H9 (cell line): Measurements from ENCODE around the gene PXT1. TPM values are rescaled to one million over a fixed set of nuclear protein-coding genes. Genes with fewer than 3 reads are reported as not detected.

ENCODE experiments used
- DNase-seq: peaks from one replicate; pipeline ENCODE4 v3.0.0-alpha.2; 2017
- H2AFZ ChIP-seq: one replicate; pipeline ENCODE4 v1.6.1; 2013; ENCODE audit warnings: mild to moderate bottlenecking, low read length, control low read depth, moderate library complexity
- H2AK5ac ChIP-seq: 2 replicates; pipeline ENCODE4 v1.6.1; 2013; ENCODE audit warnings: low read length, control low read depth, mixed read lengths; ENCODE audit not compliant: insufficient read length
- H2BK120ac ChIP-seq: one replicate; pipeline ENCODE4 v1.6.1; 2013; ENCODE audit warnings: low read depth, mild to moderate bottlenecking, low read length, control low read depth, inconsistent platforms; ENCODE audit not compliant: poor library complexity, severe bottlenecking
- H2BK12ac ChIP-seq: 2 replicates; pipeline ENCODE4 v1.6.1; 2013; ENCODE audit warnings: low read length, control low read depth, mixed read lengths, low read depth; ENCODE audit not compliant: insufficient read length
- H2BK15ac ChIP-seq: 2 replicates; pipeline ENCODE4 v1.6.1; 2013; ENCODE audit warnings: low read depth, low read length, control low read depth
- H2BK20ac ChIP-seq: one replicate; pipeline ENCODE4 v1.6.1; 2013; ENCODE audit warnings: low read depth, mild to moderate bottlenecking, low read length, control low read depth, inconsistent platforms; ENCODE audit not compliant: poor library complexity, severe bottlenecking
- H2BK5ac ChIP-seq: 2 replicates; pipeline ENCODE4 v1.6.1; 2013; ENCODE audit warnings: low read length, control low read depth, mixed read lengths; ENCODE audit not compliant: insufficient read length
- H3K14ac ChIP-seq: 2 replicates; pipeline ENCODE4 v1.6.1; 2013; ENCODE audit warnings: low read length, control low read depth; ENCODE audit not compliant: insufficient read depth
- H3K18ac ChIP-seq: 2 replicates; pipeline ENCODE4 v1.6.1; 2013; ENCODE audit warnings: low read depth, mild to moderate bottlenecking, mixed read lengths, low read length, control low read depth; ENCODE audit not compliant: insufficient read length
- H3K23ac ChIP-seq: 2 replicates; pipeline ENCODE4 v1.6.1; 2013; ENCODE audit warnings: low read length, control low read depth, mixed read lengths, low read depth; ENCODE audit not compliant: insufficient read length
- H3K23me2 ChIP-seq: 2 replicates; pipeline ENCODE4 v1.6.1; 2013; ENCODE audit warnings: low read depth, mild to moderate bottlenecking, mixed read lengths, low read length, control low read depth; ENCODE audit not compliant: insufficient read length, poor library complexity, severe bottlenecking
- H3K27ac ChIP-seq: 2 replicates; pipeline ENCODE4 v1.5.1; 2013; ENCODE audit warnings: low read length, control low read depth, mixed read lengths, low read depth; ENCODE audit not compliant: insufficient read length
- H3K27me3 ChIP-seq: 2 replicates; pipeline ENCODE4 v1.6.1; 2013; ENCODE audit warnings: low read length, control low read depth, inconsistent platforms; ENCODE audit not compliant: insufficient read depth
- H3K4ac ChIP-seq: 2 replicates; pipeline ENCODE4 v1.6.1; 2013; ENCODE audit warnings: low read depth, mild to moderate bottlenecking, control low read depth, inconsistent platforms, low read length, moderate library complexity
- H3K4me1 ChIP-seq: 2 replicates; pipeline ENCODE4 v1.6.1; 2013; ENCODE audit warnings: low read length, control low read depth, inconsistent platforms; ENCODE audit not compliant: insufficient read depth
- H3K4me2 ChIP-seq: 2 replicates; pipeline ENCODE4 v1.6.1; 2013; ENCODE audit warnings: low read length, control low read depth, mixed read lengths; ENCODE audit not compliant: insufficient read length, insufficient read depth
- H3K56ac ChIP-seq: 2 replicates; pipeline ENCODE4 v1.6.1; 2013; ENCODE audit warnings: low read depth, mild to moderate bottlenecking, mixed read lengths, low read length, control low read depth; ENCODE audit not compliant: insufficient read length
- H3K79me1 ChIP-seq: 2 replicates; pipeline ENCODE4 v1.6.1; 2013; ENCODE audit warnings: low read depth, mild to moderate bottlenecking, moderate library complexity, low read length, control low read depth, inconsistent platforms; ENCODE audit not compliant: insufficient read depth, poor library complexity, severe bottlenecking
- H3K79me2 ChIP-seq: 2 replicates; pipeline ENCODE4 v1.6.1; 2013; ENCODE audit warnings: low read length, control low read depth, inconsistent platforms; ENCODE audit not compliant: insufficient read depth
- H3K9ac ChIP-seq: 2 replicates; pipeline ENCODE4 v1.6.1; 2013; ENCODE audit warnings: low read length, control low read depth, mixed read lengths; ENCODE audit not compliant: insufficient read length; ENCODE audit errors: extremely low read depth
- H3K9me3 ChIP-seq: one replicate; pipeline ENCODE4 v1.6.1; 2013; ENCODE audit warnings: low read depth, low read length, inconsistent platforms; ENCODE audit not compliant: control insufficient read depth
- H3T11ph ChIP-seq: one replicate; pipeline ENCODE4 v1.6.1; 2013; ENCODE audit warnings: mild to moderate bottlenecking, low read length, control low read depth, inconsistent platforms
- H4K20me1 ChIP-seq: one replicate; pipeline ENCODE4 v1.6.1; 2013; ENCODE audit not compliant: control insufficient read depth, insufficient read length, insufficient read depth
- H4K5ac ChIP-seq: 2 replicates; pipeline ENCODE4 v1.6.1; 2013; ENCODE audit warnings: low read depth, mild to moderate bottlenecking, mixed read lengths, low read length, control low read depth; ENCODE audit not compliant: insufficient read length
- H4K8ac ChIP-seq: replicated peaks from 2 replicates; pipeline ENCODE4 v1.6.1; 2013; ENCODE audit warnings: low read length, control low read depth, mixed read lengths, low read depth; ENCODE audit not compliant: insufficient read length
- H4K91ac ChIP-seq: 2 replicates; pipeline ENCODE4 v1.6.1; 2013; ENCODE audit warnings: low read depth, mild to moderate bottlenecking, moderate library complexity, mixed read lengths, low read length, control low read depth; ENCODE audit not compliant: insufficient read length
- H3K27ac Mint-ChIP-seq, 3 experiments: 2 replicates in 2 of 3; 3 replicates in 1 of 3; pipeline ENCODE4 v1.8.0; 2020 to 2021; ENCODE audit warnings: mixed read lengths in 3 of 3, mild to moderate bottlenecking in 1 of 3, moderate library complexity in 1 of 3
- H3K27me3 Mint-ChIP-seq: 2 replicates; pipeline ENCODE4 v1.8.0; 2021; ENCODE audit warnings: low read depth, mild to moderate bottlenecking, moderate library complexity, mixed read lengths
- H3K36me3 Mint-ChIP-seq, 3 experiments: 2 replicates in 2 of 3; 3 replicates in 1 of 3; pipeline ENCODE4 v1.8.0; 2020 to 2021; ENCODE audit warnings: low read depth in 3 of 3, mixed read lengths in 3 of 3; ENCODE audit not compliant: insufficient read depth in 1 of 3
- H3K4me1 Mint-ChIP-seq, 2 experiments: 2 replicates each; pipeline ENCODE4 v1.8.0; 2020; ENCODE audit warnings: mixed read lengths in 2 of 2
- H3K4me3 Mint-ChIP-seq, 2 experiments: 2 replicates in 1 of 2; 3 replicates in 1 of 2; pipeline ENCODE4 v1.8.0; 2020 to 2021; ENCODE audit warnings: mild to moderate bottlenecking in 2 of 2, mixed read lengths in 2 of 2, moderate library complexity in 1 of 2
- H3K9me3 Mint-ChIP-seq, 2 experiments: 2 replicates in 1 of 2; 3 replicates in 1 of 2; pipeline ENCODE4 v1.8.0; 2020; ENCODE audit warnings: mild to moderate bottlenecking in 2 of 2, mixed read lengths in 2 of 2, moderate library complexity in 1 of 2
- CTCF ChIP-seq: fragments of 200-600 bp; sonication (generic); conservative IDR thresholded peaks from 3 replicates; pipeline ENCODE4 v1.8.0; 2021; ENCODE audit warnings: antibody characterized with exemption, mild to moderate bottlenecking
- WGBS: extraction: QIAGEN DNeasy Blood & Tissue Kit; methylation state at CpG from one replicate; pipeline ENCODE4 v1.1.7; 2013; ENCODE audit warnings: missing lambda C conversion rate, low lambda C conversion rate, mixed read lengths; ENCODE audit not compliant: insufficient read length; ENCODE audit errors: extremely low coverage; 5-methylcytosine and 5-hydroxymethylcytosine counted together
- total RNA-seq: library from RNA; stranded (reverse); gene quantifications from 2 replicates; pipeline ENCODE4 v1.2.1, GENCODE V29; 2021

The PXT1 gene
- total RNA-seq, 1 experiment from 2014 or later = not detected

DNA sequence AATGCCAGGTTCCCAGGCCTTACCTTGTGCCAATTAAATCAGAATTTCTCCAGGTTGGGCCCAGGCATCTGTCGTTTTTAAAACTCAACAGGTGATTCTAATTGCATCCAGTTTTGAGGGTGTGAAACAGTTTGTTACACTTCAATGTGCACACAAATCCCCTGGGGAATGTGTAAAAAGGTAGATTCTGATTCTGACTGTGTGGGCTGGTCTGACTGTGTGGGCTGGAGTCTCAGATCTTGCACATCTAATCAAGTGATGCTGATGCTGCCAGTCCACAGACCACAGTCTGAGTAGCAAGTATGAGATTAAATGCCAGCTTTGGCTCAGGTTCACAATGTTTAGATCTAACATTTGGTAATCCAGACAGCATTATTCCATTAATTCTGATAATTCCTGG, 42.7 kb downstream of the PXT1 start:
- no peaks in the 10 kb centered on the region for H3K9me3 ChIP-seq
- no peak overlapping the region for H4K91ac ChIP-seq
- Mint-ChIP-seq H3K4me3 (no peak overlapping the region), H3K4me1 (peaks cover 0 to 3% of the 10 kb centered on the region in 2 experiments; a peak in 1 of 4 replicates), H3K27ac (no peak overlapping the region; a peak in 1 of 7 replicates), H3K9me3 (peaks cover 0 to 2% of the 10 kb centered on the region in 2 experiments; a peak in 2 of 5 replicates), H3K27me3 (peaks cover 2% of the 10 kb centered on the region), H3K36me3 (no peaks in the 10 kb centered on the region)
- no CpG with 5 or more reads among the region's 1 CpG for WGBS
- no peaks in the 10 kb centered on the region for H3K27me3 ChIP-seq
- H2AFZ ChIP-seq = no peak overlapping the region
- no peaks in the 10 kb centered on the region for H4K20me1 ChIP-seq
- no peaks in the 10 kb centered on the region for H3K23me2 ChIP-seq
- no peak overlapping the region for H3T11ph ChIP-seq
- H2AK5ac ChIP-seq = no peak overlapping the region
- no peak overlapping the region for H2BK12ac ChIP-seq
- H3K18ac ChIP-seq = no peak overlapping the region
- H2BK5ac ChIP-seq = no peak overlapping the region
- no peak for DNase-seq
- H3K9ac ChIP-seq = no peak overlapping the region
- no peak overlapping the region for H4K5ac ChIP-seq
- no peak overlapping the region for H3K27ac ChIP-seq
- H2BK120ac ChIP-seq = no peak overlapping the region
- no peak overlapping the region for H3K56ac ChIP-seq
- no peak overlapping the region for H4K8ac ChIP-seq
- no peak overlapping the region for H3K4ac ChIP-seq
- H3K79me1 ChIP-seq = no peaks in the 10 kb centered on the region
- no peaks in the 10 kb centered on the region for H3K4me1 ChIP-seq
- no peak overlapping the region for H3K23ac ChIP-seq
- H3K4me2 ChIP-seq = no peak overlapping the region
- H3K14ac ChIP-seq = no peak overlapping the region
- H2BK15ac ChIP-seq = no peak overlapping the region
- H3K79me2 ChIP-seq = no peaks in the 10 kb centered on the region
- H2BK20ac ChIP-seq = no peak overlapping the region
- no peak for TF ChIP-seq CTCF
